Spinal cord (tissue), 10 donors: ENCODE measurements around the gene PEX10. TPM values are rescaled to one million over a fixed set of nuclear protein-coding genes. Genes with fewer than 3 reads are reported as not detected.
"Not testable (repeated sequence)": the region's sequence is repeated elsewhere in the genome, so short reads cannot be mapped to it uniquely, and the experiment has no call there.

Source experiments
- DNase-seq, 6 donors: peaks; one replicate each; pipeline versions ENCODE4 v3.0.0 to v3.0.0-alpha.2; 2013 to 2015; ENCODE audit warnings: low spot score in 6 of 6, low read depth in 4 of 6
- H3K27ac ChIP-seq: one replicate; pipeline ENCODE4 v1.5.1; 2013; ENCODE audit warnings: low read depth, low read length, control low read depth
- H3K27me3 ChIP-seq: one replicate; pipeline ENCODE4 v1.6.1; 2013; ENCODE audit warnings: low read length; ENCODE audit not compliant: control insufficient read depth, insufficient read depth
- H3K36me3 ChIP-seq: one replicate; pipeline ENCODE4 v1.6.1; 2013; ENCODE audit warnings: low read length; ENCODE audit not compliant: control insufficient read depth, insufficient read depth
- H3K4me1 ChIP-seq: one replicate; pipeline ENCODE4 v1.6.1; 2013; ENCODE audit warnings: low read length; ENCODE audit not compliant: control insufficient read depth, insufficient read depth
- H3K4me3 ChIP-seq: one replicate; pipeline ENCODE4 v1.5.1; 2013; ENCODE audit warnings: low read depth, low read length, control low read depth
- H3K9me3 ChIP-seq: one replicate; pipeline ENCODE4 v1.6.1; 2013; ENCODE audit warnings: low read length; ENCODE audit not compliant: control insufficient read depth, insufficient read depth
- WGBS: methylation state at CpG from one replicate; pipeline ENCODE4 v1.1.5; 2013; ENCODE audit warnings: missing lambda C conversion rate; ENCODE audit not compliant: insufficient coverage; 5-methylcytosine and 5-hydroxymethylcytosine counted together
- long read RNA-seq, 4 donors: transcript quantifications; one replicate each; lab custom pipeline, GENCODE V29; 2026
- polyA plus RNA-seq, 2 donors: library from polyadenylated mRNA; unstranded; fragments of 120-200 nt; gene quantifications; one replicate each; pipeline ENCODE4 v1.2.1, GENCODE V29; 2013; ENCODE audit not compliant: insufficient read length in 2 of 2
- total RNA-seq, 2 donors: library from RNA; depleted of rRNA in 1 of 2; stranded (reverse); fragments of 120-200 nt in 1 of 2; fragments of >200 nt in 1 of 2; gene quantifications; one replicate each; pipeline versions ENCODE4 v1.2.3 to v1.2.4, GENCODE V29; 2013 to 2014
- donor health status: healthy.

The PEX10 gene
- total RNA-seq: 10 to 100 TPM; 17.7 to 28.3 TPM
- polyA plus RNA-seq: 10 to 100 TPM; 35.1 to 36.9 TPM
- long read RNA-seq, donor 1, transcript PEX10-202 (6 exons, 1,997 nt): major isoform, 11 of 12 reads
- long read RNA-seq, donor 1, partial matches to known transcripts: 0 of 12 reads
- long read RNA-seq, donor 1, other reads (novel, unspliced or antisense): 0 of 12 reads
- long read RNA-seq, donor 2, transcript PEX10-202 (6 exons, 1,997 nt): major isoform, 6 of 7 reads
- long read RNA-seq, donor 2, partial matches to known transcripts: 0 of 7 reads
- long read RNA-seq, donor 2, other reads (novel, unspliced or antisense): 0 of 7 reads
- long read RNA-seq, donor 3, transcript PEX10-202 (6 exons, 1,997 nt): major isoform, 8 of 8 reads
- long read RNA-seq, donor 3, partial matches to known transcripts: 0 of 8 reads
- long read RNA-seq, donor 3, other reads (novel, unspliced or antisense): 0 of 8 reads
- long read RNA-seq, donor 4, transcript PEX10-202 (6 exons, 1,997 nt): major isoform, 9 of 9 reads
- long read RNA-seq, donor 4, partial matches to known transcripts: 0 of 9 reads
- long read RNA-seq, donor 4, other reads (novel, unspliced or antisense): 0 of 9 reads

DNA sequence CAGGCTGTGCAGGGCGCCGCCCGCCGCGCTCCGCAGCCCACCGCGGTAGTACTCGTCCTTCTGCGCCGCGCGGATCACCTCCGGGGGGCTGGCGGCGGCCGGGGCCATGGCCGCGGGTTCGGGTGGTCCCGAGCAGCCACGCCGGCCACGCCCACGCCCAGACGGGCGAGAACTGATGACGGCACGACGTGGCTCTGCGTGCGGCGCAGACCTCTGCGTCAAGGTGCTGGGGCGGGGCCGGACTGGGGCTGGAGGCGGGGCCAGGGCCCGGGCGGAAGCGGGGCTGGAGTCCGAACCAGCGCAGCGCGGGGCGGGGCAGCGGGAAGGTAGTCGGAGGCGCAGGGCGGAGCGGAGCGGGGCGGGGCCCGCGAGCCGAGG lies at the start of gene PEX10:
TSS of gene PEX10 (minus strand) at position 170 of the 378 bp plus-strand sequence. CDS start at position 108, 62 bp downstream.
- peak; percentile 85 to 98 (median 92) for DNase-seq
- 0% methylated on average over 55 of the region's 55 CpGs for WGBS
- H3K27ac ChIP-seq: peak within 1 kb of the TSS; percentile 15
- peaks cover 31% of the 10 kb centered on the region for H3K4me1 ChIP-seq
- H3K36me3 ChIP-seq: peaks cover 37% of the 10 kb centered on the region
- no peaks in the 10 kb centered on the region for H3K9me3 ChIP-seq
- peaks cover 3% of the 10 kb centered on the region for H3K27me3 ChIP-seq
- peak within 1 kb of the TSS; percentile 68 for H3K4me3 ChIP-seq

DNA sequence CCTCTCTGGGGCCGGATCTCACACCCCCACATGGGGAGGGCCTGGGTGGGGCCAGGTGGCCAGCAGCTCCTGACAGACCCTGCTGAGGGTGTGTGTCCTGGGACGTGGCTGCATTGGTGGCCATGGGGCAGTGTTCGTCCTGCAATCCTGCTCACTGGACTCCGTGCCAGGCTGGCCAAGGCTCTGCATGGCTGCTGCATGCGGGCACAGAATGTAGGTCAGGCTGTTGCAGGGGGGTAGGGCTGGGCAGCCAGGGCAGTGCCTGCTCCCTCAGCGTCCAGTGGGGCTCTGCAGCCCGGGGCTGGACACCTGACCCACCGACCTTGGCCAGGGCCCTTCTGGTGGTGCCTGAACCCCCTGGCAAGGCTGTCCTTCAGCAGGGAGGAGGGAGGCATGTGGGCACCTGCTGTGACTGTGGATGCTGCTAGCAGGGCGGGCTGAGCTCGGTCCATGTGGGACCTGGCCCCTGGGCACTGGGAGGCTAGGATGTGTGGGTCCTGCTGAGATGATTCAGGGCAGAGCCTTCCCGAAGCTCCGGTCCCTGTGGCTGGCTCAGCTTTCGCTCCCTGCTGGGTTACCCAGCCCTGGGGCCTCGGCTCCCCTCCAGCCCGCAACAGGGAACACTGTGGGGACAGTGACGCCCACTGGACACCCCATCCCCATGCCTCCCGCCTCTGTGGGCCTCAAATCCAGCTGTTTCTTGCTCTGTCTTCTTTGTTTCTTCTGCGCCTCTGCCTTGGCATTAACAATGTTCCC lies 48.8 kb upstream of the PEX10 start:
- WGBS: 75% methylated on average over 18 of the region's 18 CpGs

DNA sequence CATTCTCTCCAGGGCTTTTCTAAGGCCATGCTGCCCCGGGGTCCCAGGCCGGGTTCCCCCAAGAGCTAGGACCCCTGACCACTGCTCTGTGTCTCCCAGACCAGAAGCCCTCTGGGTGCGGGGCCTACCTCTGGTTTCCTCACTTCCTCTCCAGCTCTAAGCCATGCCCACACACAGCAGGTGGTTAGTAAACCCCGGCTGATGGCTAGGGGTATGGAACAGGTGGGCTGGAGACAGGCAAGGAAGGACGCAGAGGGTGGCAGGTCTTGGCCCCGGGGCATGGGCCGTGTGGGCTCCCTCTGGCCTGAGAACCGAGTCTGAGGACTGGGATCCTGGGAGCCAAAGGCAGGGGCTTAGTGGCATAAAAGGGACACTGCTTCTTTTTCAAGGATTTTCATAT lies 47.8 kb upstream of the PEX10 start:
- Histone ChIP-seq H3K4me1 (peaks cover 62% of the 10 kb centered on the region), H3K4me3 (no peak overlapping the region), H3K27me3 (no peaks in the 10 kb centered on the region), H3K27ac (no peak overlapping the region), H3K36me3 (peaks cover 18% of the 10 kb centered on the region), H3K9me3 (no peaks in the 10 kb centered on the region)
- DNase-seq: no peak
- 70% methylated on average over 7 of the region's 8 CpGs for WGBS

More for the DNA sequence above, 48.8 kb upstream of the PEX10 start:
- Histone ChIP-seq H3K9me3 (no peaks in the 10 kb centered on the region), H3K27me3 (peaks cover 3% of the 10 kb centered on the region), H3K4me1 (peaks cover 63% of the 10 kb centered on the region), H3K27ac (no peak overlapping the region), H3K4me3 (no peak overlapping the region), H3K36me3 (peaks cover 25% of the 10 kb centered on the region)
- no peak for DNase-seq

DNA sequence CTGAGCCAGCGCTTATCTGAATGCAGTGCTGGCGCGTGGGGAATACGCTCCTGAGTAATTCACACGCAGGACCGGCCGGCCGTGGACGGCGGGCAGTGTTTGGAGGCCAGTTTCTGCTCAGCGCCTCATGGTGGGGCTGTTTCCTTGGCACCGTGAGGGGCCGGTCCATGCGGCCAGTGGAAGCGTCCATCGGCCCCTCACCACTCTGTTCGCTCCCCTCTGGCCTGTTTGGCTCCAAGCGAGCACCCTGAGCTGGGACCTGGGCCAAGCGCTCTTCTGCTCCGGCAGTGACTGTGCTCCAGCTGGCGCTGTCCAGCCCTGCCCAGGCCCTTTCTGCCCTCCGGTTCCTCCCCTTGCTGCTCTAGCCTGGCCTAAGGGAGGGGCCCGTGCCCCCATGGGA lies 47.4 kb upstream of the PEX10 start:
- no peaks in the 10 kb centered on the region for H3K27me3 ChIP-seq
- no peak overlapping the region for H3K27ac ChIP-seq
- no peak overlapping the region for H3K4me3 ChIP-seq
- H3K36me3 ChIP-seq: peaks cover 18% of the 10 kb centered on the region
- H3K9me3 ChIP-seq: no peaks in the 10 kb centered on the region
- H3K4me1 ChIP-seq: peaks cover 60% of the 10 kb centered on the region
- WGBS: 37% methylated on average over 23 of the region's 23 CpGs
- peak in 3 of 6 donors; percentile 50 to 75 (median 73) for DNase-seq

DNA sequence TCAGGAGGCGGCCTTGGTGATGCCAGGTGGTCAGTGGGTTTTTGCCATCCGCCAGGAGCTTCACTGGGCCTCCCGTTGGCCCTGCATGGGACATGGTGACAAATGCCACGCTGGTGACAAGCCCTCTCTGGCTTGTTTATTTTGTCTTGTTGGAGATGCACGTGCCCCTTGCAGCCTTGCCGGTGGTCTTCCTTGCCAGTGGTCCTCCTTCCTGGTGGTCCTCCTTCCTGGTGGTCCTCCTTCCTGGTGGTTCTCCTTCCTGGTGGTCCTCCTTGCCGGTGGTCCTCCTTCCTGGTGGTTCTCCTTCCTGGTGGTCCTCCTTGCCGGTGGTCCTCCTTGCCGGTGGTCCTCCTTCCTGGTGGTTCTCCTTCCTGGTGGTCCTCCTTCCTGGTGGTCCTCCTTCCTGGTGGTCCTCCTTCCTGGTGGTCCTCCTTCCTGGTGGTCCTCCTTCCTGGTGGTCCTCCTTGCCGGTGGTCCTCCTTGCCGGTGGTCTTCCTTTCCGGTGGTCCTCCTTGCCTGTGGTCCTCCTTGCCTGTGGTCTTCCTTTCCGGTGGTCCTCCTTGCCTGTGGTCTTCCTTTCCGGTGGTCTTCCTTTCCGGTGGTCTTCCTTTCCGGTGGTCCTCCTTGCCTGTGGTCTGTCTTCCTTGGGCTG lies 46.9 kb upstream of the PEX10 start:
- not testable (repeated sequence) for H3K27ac ChIP-seq, H3K9me3 ChIP-seq, H3K4me3 ChIP-seq, DNase-seq, H3K27me3 ChIP-seq
- WGBS: 81% methylated on average over 16 of the region's 16 CpGs
- Histone ChIP-seq H3K4me1 (peaks cover 58% of the 10 kb centered on the region), H3K36me3 (peaks cover 20% of the 10 kb centered on the region)

DNA sequence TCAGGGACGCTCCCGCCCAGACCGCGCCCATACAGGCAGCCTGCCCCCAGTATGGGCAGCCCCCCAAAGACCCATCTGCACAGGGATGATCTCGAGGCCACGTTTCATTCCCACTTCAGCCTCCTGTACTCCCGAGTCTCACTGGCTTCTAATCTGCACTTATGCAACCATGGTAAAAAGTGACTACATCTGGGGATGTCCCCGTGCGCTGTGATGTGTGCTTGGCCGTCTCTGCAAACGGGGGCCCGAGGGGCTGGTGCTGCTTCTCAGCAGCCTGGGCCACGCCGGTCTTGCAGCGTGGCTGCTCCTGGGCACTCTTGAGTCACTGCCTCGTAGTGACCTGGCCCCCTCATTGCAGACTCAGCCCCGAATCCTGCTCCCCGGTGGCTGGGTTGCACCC lies 46.3 kb upstream of the PEX10 start:
- no peaks in the 10 kb centered on the region for H3K9me3 ChIP-seq
- peaks cover 24% of the 10 kb centered on the region for H3K36me3 ChIP-seq
- no peak for DNase-seq
- no peaks in the 10 kb centered on the region for H3K27me3 ChIP-seq
- H3K4me3 ChIP-seq: no peak overlapping the region
- H3K4me1 ChIP-seq: peaks cover 56% of the 10 kb centered on the region
- H3K27ac ChIP-seq: no peak overlapping the region
- WGBS: 91% methylated on average over 18 of the region's 18 CpGs

DNA sequence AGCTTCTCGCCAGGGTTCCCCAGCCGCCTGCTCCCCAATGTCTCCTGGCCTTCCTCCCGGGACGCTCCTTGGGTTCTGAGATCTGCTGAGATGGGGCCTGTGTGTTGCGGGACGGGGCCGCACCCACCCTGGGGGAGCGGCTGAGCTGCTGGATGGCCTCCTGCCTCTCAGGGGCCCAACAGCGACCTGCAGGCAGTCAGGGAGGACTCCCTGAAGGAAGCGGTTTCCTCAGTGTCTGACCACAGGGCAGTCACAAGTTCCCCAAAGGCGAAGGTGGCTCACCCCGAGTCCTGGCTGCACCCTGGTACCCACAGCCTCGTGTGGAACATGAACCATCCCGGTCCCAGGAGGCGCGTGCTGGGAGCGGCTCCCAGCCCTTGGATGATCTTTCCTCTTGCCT lies 45.1 kb upstream of the PEX10 start:
- Histone ChIP-seq H3K4me1 (peaks cover 55% of the 10 kb centered on the region), H3K27ac (no peak overlapping the region), H3K9me3 (no peaks in the 10 kb centered on the region), H3K4me3 (no peak overlapping the region), H3K27me3 (no peaks in the 10 kb centered on the region), H3K36me3 (peaks cover 24% of the 10 kb centered on the region)
- WGBS: 84% methylated on average over 17 of the region's 17 CpGs
- DNase-seq: no peak

DNA sequence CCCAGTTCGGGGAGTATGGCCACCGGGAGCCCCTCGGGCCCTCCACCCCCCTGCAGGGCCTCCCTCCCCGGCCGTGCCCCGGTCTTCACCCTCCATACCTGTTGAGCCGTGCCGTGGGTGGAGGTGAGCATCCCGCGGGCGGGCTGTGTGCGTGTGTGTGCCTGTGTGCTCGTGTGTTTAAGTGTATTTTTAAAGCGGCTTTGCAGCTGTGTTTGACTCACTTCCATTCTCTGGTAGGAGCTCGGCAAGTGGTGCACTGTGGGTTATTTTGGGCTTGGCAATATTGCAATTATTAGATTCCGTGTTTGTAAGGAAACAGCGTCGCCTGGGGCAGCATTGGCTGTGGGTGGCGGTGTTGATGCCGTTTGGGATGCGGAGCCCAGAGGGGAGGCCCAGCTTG lies 43.4 kb upstream of the PEX10 start:
- Histone ChIP-seq H3K9me3 (no peaks in the 10 kb centered on the region), H3K4me1 (peaks cover 53% of the 10 kb centered on the region), H3K27me3 (no peaks in the 10 kb centered on the region), H3K27ac (no peak overlapping the region), H3K36me3 (peaks cover 24% of the 10 kb centered on the region), H3K4me3 (no peak overlapping the region)
- no peak for DNase-seq
- WGBS: 67% methylated on average over 15 of the region's 21 CpGs

DNA sequence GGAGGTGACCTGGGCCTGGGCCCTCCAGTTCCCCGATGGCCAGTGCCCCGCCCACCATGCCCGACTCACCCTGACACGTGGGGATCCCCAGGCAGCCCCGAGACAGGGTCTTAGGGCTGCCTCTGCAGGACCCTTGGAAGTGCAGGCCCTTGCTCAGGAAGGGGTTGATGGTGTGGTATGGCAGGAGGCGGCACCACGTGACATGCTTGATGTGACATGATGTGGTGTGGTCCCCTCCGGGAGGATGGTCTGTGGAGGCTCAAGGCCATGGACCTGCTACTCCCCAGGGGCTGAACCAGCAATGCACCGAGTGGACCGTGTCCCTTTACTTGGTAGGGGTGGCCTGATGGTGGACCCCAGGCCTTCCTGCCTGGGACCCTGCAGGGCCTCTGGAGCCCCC lies 41.9 kb upstream of the PEX10 start:
- 82% methylated on average over 10 of the region's 10 CpGs for WGBS
- H3K4me1 ChIP-seq: peaks cover 48% of the 10 kb centered on the region
- no peak overlapping the region for H3K4me3 ChIP-seq
- H3K27me3 ChIP-seq: no peaks in the 10 kb centered on the region
- no peak for DNase-seq
- H3K27ac ChIP-seq: no peak overlapping the region
- peaks cover 26% of the 10 kb centered on the region for H3K36me3 ChIP-seq
- no peaks in the 10 kb centered on the region for H3K9me3 ChIP-seq
